Right lobe of liver (tissue), 6 donors: ENCODE results near the gene IRF2BP2. TPM values are rescaled to one million over a fixed set of nuclear protein-coding genes. Genes with fewer than 3 reads are reported as not detected.
A peak's percentile ranks its signal among the peaks of the same experiment; 100 is the strongest.

Source experiments
- ATAC-seq, 4 donors: fragments of 200-7000 bp; cut with Tn5 transposase; one replicate each; pipeline ENCODE4 v1.9.1; 2020; ENCODE audit warnings: mild to moderate bottlenecking in 4 of 4, moderate library complexity in 4 of 4
- DNase-seq, 3 donors: peaks; one replicate each; pipeline ENCODE4 v3.0.0-alpha.2; 2020
- H3K27ac ChIP-seq, 3 donors: fragments of 200-600 bp; one replicate each; pipeline ENCODE4 v1.8.0; 2022
- H3K27me3 ChIP-seq, 2 donors: fragments of 200-600 bp; one replicate each; pipeline ENCODE4 v1.8.0; 2022
- H3K36me3 ChIP-seq, 4 donors: fragments of 200-600 bp; sonication (generic) in 1 of 4; one replicate each; pipeline versions ENCODE4 v1.5.1 to v1.8.0; 2017 to 2022; ENCODE audit warnings: control low read depth in 1 of 4
- H3K4me1 ChIP-seq, 4 donors: fragments of 200-600 bp; sonication (generic) in 1 of 4; one replicate each; pipeline versions ENCODE4 v1.5.1 to v1.8.0; 2017 to 2022; ENCODE audit warnings: control low read depth in 1 of 4
- H3K4me3 ChIP-seq, 3 donors: fragments of 200-600 bp; one replicate each; pipeline ENCODE4 v1.8.0; 2022
- H3K9me3 ChIP-seq, 4 donors: fragments of 200-600 bp; sonication (generic) in 1 of 4; one replicate each; pipeline versions ENCODE4 v1.5.1 to v1.8.0; 2017 to 2022; ENCODE audit warnings: control low read depth in 1 of 4
- POLR2A ChIP-seq: fragments of 450-650 bp; IDR thresholded peaks from one replicate; pipeline ENCODE4 v1.6.1; 2017; ENCODE audit warnings: antibody characterized with exemption, mild to moderate bottlenecking
- WGBS: methylation state at CpG from one replicate; pipeline ENCODE4 v1.1.6; 2018; ENCODE audit warnings: low coverage, low lambda C conversion rate; ENCODE audit not compliant: insufficient coverage; ENCODE audit errors: missing lambda C conversion rate; 5-methylcytosine and 5-hydroxymethylcytosine counted together
- intact Hi-C, 2 donors: fragments of 100-400 bp; cut with DNase I; formaldehyde crosslinking; loops; one replicate each; pipeline versions ENCODE4 v1.11.2 to v1.14.1; 2022
- total RNA-seq, 6 experiments: library from RNA; depleted of rRNA in 2 of 6; stranded (reverse); fragments of >200 nt in 2 of 6; fragmentation: NEBNext Ultra II Directional in 3 of 6; extraction: Animal tissue kit (Norgen Biotek cat#: 25700) in 3 of 6; gene quantifications; one replicate each; pipeline versions ENCODE4 v1.1.0 to v1.2.4, GENCODE V29; 2016 to 2023
- TF ChIP-seq, protein P1 (sequence below), 4 donors: fragments of 200-600 bp in 3 of 4; fragments of 450-650 bp in 1 of 4; IDR thresholded peaks; one replicate each; pipeline versions ENCODE4 v1.5.1 to v1.8.0; 2016 to 2022; ENCODE audit warnings: antibody characterized with exemption in 4 of 4, mild to moderate bottlenecking in 2 of 4
- donor health status: DM: no; HTN: yes; CAD: no.
- donor health status: DM: no; HTN: no; CAD: no.
- donor health status: DM: no; HTN: no; CAD: no.
- donor health status: DM: no; HTN: yes; CAD: no.
- donor health status: DM: no; HTN: yes; CAD: no.

Gene IRF2BP2
- total RNA-seq, 6 experiments from 2014 or later: 35.3 to 93.2 (median 56.8) TPM

GRCh38 chr1:234586892-234587485 lies 23.0 kb downstream of the IRF2BP2 start:
- ATAC-seq: no peak
- no peak for DNase-seq
- intact Hi-C loops: no loop called here
- Histone ChIP-seq H3K9me3 (no peaks in the 10 kb centered on the region), H3K27me3 (no peaks in the 10 kb centered on the region), H3K36me3 (no peaks in the 10 kb centered on the region), H3K4me1 (peaks cover 0 to 22% (median 4%) of the 10 kb centered on the region in 4 donors), H3K4me3 (no peak overlapping the region), H3K27ac (no peak overlapping the region)
- TF ChIP-seq, protein P1, sequence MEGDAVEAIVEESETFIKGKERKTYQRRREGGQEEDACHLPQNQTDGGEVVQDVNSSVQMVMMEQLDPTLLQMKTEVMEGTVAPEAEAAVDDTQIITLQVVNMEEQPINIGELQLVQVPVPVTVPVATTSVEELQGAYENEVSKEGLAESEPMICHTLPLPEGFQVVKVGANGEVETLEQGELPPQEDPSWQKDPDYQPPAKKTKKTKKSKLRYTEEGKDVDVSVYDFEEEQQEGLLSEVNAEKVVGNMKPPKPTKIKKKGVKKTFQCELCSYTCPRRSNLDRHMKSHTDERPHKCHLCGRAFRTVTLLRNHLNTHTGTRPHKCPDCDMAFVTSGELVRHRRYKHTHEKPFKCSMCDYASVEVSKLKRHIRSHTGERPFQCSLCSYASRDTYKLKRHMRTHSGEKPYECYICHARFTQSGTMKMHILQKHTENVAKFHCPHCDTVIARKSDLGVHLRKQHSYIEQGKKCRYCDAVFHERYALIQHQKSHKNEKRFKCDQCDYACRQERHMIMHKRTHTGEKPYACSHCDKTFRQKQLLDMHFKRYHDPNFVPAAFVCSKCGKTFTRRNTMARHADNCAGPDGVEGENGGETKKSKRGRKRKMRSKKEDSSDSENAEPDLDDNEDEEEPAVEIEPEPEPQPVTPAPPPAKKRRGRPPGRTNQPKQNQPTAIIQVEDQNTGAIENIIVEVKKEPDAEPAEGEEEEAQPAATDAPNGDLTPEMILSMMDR (IDR thresholded peaks at IDR 0.05): no peak
- TF ChIP-seq POLR2A: no peak
- 73% methylated on average over 9 of the region's 12 CpGs for WGBS

DNA sequence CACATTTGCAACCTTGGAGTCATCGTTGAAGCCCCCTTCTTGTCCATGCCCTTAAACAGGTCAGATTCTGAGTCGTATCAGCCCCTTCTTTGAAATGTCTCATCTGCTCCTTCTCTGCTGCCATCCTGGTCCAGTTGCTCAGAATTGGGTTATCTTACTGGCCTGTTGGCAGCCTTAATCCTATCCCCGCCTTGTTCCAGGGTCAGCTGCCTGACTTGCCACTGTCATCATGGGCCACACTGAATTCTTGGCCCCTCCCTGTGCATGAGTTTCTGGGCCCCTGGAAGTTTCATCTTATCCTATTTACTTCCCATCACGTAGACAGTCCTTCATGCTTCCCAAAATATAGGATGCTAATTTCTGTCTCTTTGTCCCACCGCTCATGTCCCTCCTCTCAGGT lies 23.7 kb downstream of the IRF2BP2 start:
- WGBS: 87% methylated on average over 5 of the region's 5 CpGs
- Histone ChIP-seq H3K9me3 (no peaks in the 10 kb centered on the region), H3K4me1 (peaks cover 0 to 24% (median 4%) of the 10 kb centered on the region in 4 donors), H3K27me3 (no peaks in the 10 kb centered on the region), H3K4me3 (no peak overlapping the region), H3K27ac (no peak overlapping the region), H3K36me3 (no peaks in the 10 kb centered on the region)
- ATAC-seq: no peak
- TF ChIP-seq, protein P1 (IDR thresholded peaks at IDR 0.05): no peak
- no peak for TF ChIP-seq POLR2A
- intact Hi-C loops: no loop called here
- DNase-seq: no peak

DNA sequence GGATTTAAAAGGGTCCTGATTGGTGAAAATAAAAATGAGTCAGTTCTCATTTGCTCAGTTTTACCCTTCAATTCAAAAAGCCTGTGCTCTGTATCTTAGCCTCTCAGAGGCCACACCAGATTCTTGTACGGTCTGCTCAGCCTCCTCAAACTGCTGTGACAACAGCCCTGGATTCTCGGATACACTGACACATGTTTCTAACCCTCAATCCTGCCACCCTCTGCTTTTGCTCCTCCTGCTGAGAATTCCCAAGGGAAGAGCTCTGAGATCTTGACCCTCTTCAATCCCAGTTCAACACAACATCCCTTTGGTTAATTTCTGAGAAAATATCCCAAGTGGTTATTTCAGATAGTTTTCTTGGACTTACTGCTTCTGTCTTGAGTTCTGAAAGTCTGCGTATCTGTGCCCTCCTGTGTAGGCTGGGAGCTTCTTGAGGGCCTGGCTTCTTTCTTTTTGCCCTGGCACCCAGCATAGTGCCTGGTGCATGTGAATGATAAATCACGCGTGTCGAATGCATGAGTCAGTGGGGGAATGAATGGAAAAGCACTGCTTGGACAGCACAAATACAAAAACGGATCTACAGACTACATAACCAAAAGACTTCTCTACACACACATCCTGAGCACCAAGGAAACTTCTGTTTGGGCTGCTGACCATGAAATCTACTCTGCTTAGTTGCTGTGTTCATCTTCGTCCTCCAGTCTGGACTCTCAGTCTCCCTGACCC lies 24.5 kb downstream of the IRF2BP2 start:
- DNase-seq (no peak), ATAC-seq (no peak)
- H3K27ac ChIP-seq: peak overlapping the region in 2 of 3 donors; percentile 69 to 82
- WGBS: 92% methylated on average over 6 of the region's 8 CpGs
- TF ChIP-seq, protein P1 (IDR thresholded peaks at IDR 0.05): no peak
- H3K4me3 ChIP-seq: no peak overlapping the region
- H3K9me3 ChIP-seq: no peaks in the 10 kb centered on the region
- no peaks in the 10 kb centered on the region for H3K27me3 ChIP-seq
- intact Hi-C loops: no loop called here
- peaks cover 0 to 24% (median 4%) of the 10 kb centered on the region in 4 donors for H3K4me1 ChIP-seq
- no peaks in the 10 kb centered on the region for H3K36me3 ChIP-seq

DNA sequence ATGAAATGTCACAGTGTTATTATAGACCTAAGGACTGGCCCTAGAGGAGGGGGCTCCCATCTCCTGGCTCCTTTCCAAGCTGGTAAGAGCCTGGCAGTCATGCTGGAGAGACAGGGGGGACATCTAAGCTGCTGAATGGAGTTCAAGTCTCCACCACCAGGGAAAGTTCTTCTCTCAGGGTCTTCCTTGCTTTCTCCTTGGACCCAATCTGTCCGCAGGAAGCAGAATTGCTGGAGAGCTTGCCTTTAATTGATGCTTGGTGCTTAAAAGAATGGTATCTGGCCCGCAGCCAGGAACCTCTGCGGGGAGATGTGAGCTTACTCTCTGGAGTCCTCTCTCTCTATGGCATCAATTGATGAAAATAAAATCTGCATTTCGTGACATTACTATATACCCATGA lies 25.1 kb downstream of the IRF2BP2 start:
- 58% methylated on average over 4 of the region's 4 CpGs for whole genome bisulfite sequencing
- Histone ChIP-seq H3K27me3 (no peaks in the 10 kb centered on the region), H3K27ac (peak overlapping the region in 2 of 3 donors; percentile 69 to 82), H3K9me3 (no peaks in the 10 kb centered on the region), H3K4me1 (peaks cover 0 to 24% (median 4%) of the 10 kb centered on the region in 4 donors), H3K4me3 (no peak overlapping the region), H3K36me3 (no peaks in the 10 kb centered on the region)
- intact Hi-C loops: no loop called here
- DNase-seq: no peak
- TF ChIP-seq POLR2A: no peak
- TF ChIP-seq, protein P1 (IDR thresholded peaks at IDR 0.05): no peak
- ATAC-seq: no peak
